Fibroblast of villous mesenchyme (primary cell): ENCODE measurements around the gene LOXL4. TPM values are rescaled to one million over a fixed set of nuclear protein-coding genes. Genes with fewer than 3 reads are reported as not detected.
A peak's percentile ranks its signal among the peaks of the same experiment; 100 is the strongest.

Source experiments
- DNase-seq: peaks from one replicate; pipeline ENCODE4 v3.0.0-alpha.2; 2010; ENCODE audit warnings: low read depth
- H3K4me3 ChIP-seq: 2 replicates; pipeline ENCODE4 v1.5.1; 2011; ENCODE audit warnings: low read depth, mild to moderate bottlenecking, low read length
- total RNA-seq: library from RNA; depleted of rRNA; stranded (reverse); fragments of >200 nt; gene quantifications from 2 replicates; pipeline ENCODE4 v1.2.3, GENCODE V29; 2012
- TF ChIP-seq, protein P1 (sequence below): IDR thresholded peaks from 2 replicates; pipeline ENCODE4 v1.5.1; 2012; ENCODE audit warnings: low read depth, mild to moderate bottlenecking, low read length; ENCODE audit not compliant: insufficient read depth

LOXL4 gene
- total RNA-seq = 67.8 and 68.3 TPM in 2 replicates

DNA sequence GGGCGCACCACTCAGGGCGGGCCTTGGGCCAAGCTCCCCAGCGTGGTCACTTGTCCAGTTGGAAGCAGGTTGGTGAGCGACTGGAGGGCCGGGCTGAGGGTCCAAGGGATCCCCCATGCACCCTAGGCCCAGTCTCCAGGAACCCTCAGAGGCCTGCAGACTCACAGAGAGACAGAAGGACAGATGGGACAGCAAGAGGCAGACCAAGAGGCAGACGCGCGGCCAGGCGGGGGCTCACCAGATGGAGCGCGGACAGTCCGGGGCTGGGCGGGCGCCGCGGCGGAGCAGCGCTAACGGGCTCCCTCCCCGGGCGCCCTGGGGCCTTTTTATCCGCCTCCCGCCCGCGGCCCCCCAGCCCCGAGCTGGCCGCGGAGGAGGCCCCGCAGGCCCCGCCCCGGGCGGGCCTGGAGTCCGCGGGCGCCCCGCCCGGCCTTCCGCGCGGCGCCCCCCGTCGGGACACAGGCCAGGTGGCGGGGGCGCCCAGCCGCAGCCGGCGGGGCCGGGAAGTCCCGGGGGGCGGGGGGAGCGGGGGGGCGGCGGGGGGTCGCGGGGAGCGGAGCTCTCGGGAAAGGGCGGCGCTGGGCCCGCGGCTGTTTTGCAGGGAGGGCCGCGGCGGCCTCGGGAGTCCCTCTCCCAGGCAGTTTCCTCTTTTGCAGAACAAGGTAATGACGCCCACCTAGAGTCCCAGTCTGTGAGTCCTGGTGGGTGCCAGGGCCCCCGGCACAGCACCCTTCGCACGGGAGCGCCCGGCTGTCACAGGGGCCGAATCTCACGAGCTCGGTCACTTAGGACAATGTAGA, at the start of gene LOXL4:
TSS of gene LOXL4 (minus strand) at position 301 of the 800 bp plus-strand sequence. CDS start 5,175 bp downstream, outside the sequence.
- TF ChIP-seq, protein P1, sequence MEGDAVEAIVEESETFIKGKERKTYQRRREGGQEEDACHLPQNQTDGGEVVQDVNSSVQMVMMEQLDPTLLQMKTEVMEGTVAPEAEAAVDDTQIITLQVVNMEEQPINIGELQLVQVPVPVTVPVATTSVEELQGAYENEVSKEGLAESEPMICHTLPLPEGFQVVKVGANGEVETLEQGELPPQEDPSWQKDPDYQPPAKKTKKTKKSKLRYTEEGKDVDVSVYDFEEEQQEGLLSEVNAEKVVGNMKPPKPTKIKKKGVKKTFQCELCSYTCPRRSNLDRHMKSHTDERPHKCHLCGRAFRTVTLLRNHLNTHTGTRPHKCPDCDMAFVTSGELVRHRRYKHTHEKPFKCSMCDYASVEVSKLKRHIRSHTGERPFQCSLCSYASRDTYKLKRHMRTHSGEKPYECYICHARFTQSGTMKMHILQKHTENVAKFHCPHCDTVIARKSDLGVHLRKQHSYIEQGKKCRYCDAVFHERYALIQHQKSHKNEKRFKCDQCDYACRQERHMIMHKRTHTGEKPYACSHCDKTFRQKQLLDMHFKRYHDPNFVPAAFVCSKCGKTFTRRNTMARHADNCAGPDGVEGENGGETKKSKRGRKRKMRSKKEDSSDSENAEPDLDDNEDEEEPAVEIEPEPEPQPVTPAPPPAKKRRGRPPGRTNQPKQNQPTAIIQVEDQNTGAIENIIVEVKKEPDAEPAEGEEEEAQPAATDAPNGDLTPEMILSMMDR = no peak
- peak within 1 kb of the TSS; percentile 54 for H3K4me3 ChIP-seq
- DNase-seq = peak; percentile 39

DNA sequence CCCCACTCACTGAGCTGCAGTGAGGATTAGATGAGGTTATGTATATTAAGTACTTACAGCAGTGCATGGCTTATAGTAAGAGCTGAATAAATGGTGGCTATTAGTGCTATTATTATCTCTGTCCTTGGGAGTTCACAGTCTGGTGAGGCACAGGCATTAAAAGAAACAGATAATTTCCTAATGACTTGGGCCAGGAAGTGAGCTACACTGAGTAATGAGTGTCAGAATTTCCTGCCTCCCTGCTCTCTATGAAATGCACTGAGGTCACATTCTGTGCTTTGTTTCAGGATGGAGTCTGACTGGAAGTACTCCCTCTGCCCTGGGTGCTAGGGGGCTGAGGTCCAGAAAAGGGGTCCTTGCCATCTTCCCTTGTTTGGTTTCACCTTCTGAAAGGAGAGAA, 48.7 kb upstream of the LOXL4 start:
- H3K4me3 ChIP-seq = no peak overlapping the region
- TF ChIP-seq, protein P1 = no peak
- DNase-seq = peak; percentile 52

DNA sequence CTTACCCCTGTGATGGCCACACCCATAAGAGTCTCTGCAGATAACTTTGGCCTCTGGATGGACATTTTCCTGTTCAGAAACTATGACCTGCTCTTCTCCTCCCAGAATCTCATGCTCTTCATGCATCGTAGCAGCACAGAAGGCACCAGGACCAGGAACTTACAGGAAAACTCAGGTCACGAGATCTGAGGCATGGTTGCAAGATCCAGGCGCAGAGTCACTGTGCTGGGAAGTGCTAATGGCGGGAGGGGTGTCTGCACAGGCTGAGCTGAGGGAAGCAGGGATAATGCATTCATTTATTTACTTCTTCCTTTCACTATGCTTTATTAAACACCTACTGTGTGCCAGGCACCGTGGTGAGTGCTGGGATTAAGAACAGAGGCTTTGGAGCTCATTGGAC, 48.2 kb upstream of the LOXL4 start:
- DNase-seq = no peak
- TF ChIP-seq, protein P1 = no peak

DNA sequence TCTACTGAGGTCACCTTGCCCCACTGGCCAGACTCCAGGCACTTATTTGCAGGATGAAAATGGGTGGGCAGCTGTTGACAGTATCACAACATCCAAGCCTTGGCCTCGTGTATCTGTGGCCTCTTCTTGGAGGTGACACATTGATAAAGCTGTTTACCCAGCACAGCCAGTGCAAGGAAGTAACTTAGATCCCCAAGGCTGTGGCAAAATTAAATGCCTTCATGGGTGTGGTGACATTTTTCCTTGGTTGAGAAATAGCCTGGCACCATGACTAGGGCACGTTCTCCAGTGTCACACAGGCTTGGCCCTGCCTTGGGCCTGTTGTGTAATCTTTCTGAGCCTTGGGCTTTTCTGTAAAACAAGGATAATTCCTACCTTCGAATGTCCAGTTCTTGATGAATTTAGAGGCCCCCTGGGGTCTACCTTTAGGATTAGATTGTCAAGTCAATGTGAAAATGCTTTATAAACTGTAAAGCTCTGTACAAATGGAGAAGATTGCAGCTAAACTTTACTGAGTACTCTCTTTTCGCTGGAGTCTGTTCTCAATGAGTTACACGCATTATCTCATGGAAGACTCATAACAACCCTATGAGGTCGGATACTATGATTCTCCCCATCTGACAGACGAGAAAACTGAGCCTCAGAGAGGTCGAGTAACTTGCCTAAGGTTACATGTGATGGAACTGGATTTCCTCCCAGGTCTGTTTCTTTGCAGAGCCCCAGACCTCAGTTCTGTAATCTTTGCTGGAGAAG, 46.7 kb upstream of the LOXL4 start:
- no peak overlapping the region for H3K4me3 ChIP-seq
- TF ChIP-seq, protein P1 = no peak
- DNase-seq = no peak

More for the DNA sequence above, 48.2 kb upstream of the LOXL4 start:
- no peak overlapping the region for H3K4me3 ChIP-seq

DNA sequence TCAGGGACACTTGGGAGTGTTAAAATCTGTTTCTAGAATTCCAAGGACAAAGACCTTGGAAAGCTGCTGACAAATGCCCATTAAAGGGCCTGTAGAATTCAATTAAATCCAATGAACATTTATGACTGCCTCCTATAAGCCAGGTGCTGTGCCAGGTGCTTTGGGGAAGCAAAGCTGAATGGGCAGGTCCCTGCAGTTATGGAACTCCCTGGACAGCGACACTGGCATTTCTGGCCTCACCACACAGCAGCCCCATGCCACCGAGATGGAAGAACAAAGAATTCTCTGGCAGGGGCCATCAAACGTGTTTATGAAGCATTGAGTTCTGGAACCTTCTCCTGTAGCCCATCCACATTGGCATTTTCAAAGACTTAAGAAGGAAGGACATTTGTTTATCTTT, 45.6 kb upstream of the LOXL4 start:
- TF ChIP-seq, protein P1 = no peak
- H3K4me3 ChIP-seq = no peak overlapping the region

DNA sequence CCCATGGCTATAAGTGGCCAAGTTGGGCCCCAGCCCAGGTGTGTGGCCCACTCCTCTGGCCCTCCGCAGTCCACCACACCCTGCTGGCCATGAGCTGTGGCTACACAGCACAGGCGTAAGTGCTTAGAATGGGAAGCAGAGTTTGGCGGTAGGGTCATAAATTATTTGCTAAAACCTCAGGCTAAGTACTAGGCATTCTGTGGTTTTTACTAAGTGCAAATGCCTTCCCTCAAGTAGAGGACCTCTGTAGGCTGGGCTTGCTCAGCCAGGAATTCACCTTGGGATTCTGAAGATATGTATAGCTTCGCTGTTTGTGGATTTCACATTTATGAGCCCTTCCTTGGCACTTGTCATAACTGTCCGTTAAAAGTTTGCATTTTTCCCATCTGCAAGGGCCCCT, 44.8 kb upstream of the LOXL4 start:
- H3K4me3 ChIP-seq = no peak overlapping the region
- no peak for DNase-seq
- TF ChIP-seq, protein P1 = no peak

More for the DNA sequence above, 45.6 kb upstream of the LOXL4 start:
- no peak for DNase-seq
